ENCODE results near the gene ATF4.

Gene ATF4

DNA sequence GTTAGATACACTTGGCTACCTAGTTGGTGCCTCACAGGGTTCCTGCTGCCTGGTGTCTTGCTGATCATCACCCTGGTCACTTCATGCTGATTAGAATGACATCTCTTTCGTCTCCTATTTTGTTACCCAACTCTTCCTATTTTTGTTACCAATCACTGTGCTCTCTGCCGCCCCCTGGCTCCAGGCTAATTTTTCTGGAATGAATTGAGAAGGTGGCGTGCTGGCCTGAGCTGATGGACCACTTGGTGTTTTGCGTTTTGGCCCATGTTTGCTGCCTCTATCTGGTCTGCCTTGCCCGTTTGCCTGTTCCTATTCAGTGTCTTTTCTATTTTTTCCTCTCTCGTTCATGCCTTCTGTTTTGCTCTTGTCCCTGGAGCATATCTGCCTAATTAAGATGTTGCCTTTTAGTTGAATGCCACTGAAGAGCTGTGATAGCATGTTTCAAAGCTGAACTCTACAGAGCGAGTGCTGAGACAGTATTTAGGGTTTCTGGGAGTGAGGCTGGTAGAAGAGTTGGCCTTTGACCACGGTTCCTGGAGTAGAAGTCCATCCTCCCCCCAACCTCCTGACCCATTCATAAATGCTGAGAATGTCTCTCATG lies 5.9 kb upstream of the ATF4 start:
- Histone ChIP-seq H3K14ac (ENCODE audit: low read length) (no peak overlapping the region), H2BK120ac (ENCODE audit: low read depth, low read length) (no peak overlapping the region), H3K4me1 (ENCODE audit: control insufficient read depth in 2 of 2, insufficient read depth in 1 of 2, low read depth in 1 of 2, low read length in 2 of 2) (peaks cover 5 to 10% of the 10 kb centered on the region in 2 donors), H3K18ac (ENCODE audit: low read length) (no peak overlapping the region), H4K8ac (ENCODE audit: low read depth, low read length) (no peak overlapping the region), H4K91ac (ENCODE audit: low read depth, low read length, poor library complexity) (no peak overlapping the region), H3K9me3 (replicated peaks in 1 of 2; ENCODE audit: control insufficient read depth in 2 of 2, insufficient read depth in 1 of 2, low read depth in 1 of 2, low read length in 2 of 2) (no peaks in the 10 kb centered on the region), H2AFZ (ENCODE audit: low read length) (no peak overlapping the region), H2AK5ac (ENCODE audit: low read depth, low read length) (no peak overlapping the region), H2BK5ac (ENCODE audit: low read length) (no peak overlapping the region), H3K27ac (replicated peaks; ENCODE audit: low read length) (no peak overlapping the region), H3K23ac (ENCODE audit: low read depth, low read length, poor library complexity) (no peak overlapping the region), H3K4me2 (ENCODE audit: insufficient read depth, low read length, poor library complexity, severe bottlenecking) (no peak overlapping the region), H2BK12ac (ENCODE audit: low read length) (no peak overlapping the region), H3K9ac (ENCODE audit: low read depth, low read length, poor library complexity) (no peak overlapping the region), H2BK15ac (ENCODE audit: low read length) (no peak overlapping the region), H3K27me3 (ENCODE audit: control insufficient read depth in 3 of 3, insufficient read depth in 3 of 3, low read depth in 1 of 3, low read length in 3 of 3) (no peaks in the 10 kb centered on the region), H3K4me3 (ENCODE audit: low read length in 2 of 2) (no peak overlapping the region), H3K36me3 (replicated peaks in 1 of 2; ENCODE audit: control insufficient read depth in 2 of 2, insufficient read depth in 2 of 2, low read length in 2 of 2) (peaks cover 43 to 82% of the 10 kb centered on the region in 2 donors), H3K4ac (ENCODE audit: low read length) (no peak overlapping the region), H3K79me1 (ENCODE audit: low read depth, low read length) (peaks cover 6% of the 10 kb centered on the region)
- DNase-seq (ENCODE audit: low spot score) = no peak
- no CpG with 5 or more reads among the region's 8 CpGs for whole genome bisulfite sequencing, 2 donors (ENCODE audit: extremely low coverage in 2 of 2, insufficient read length in 2 of 2, insufficient replicate concordance in 1 of 2)

- H3K79me1 ChIP-seq (ENCODE audit: low read depth, low read length) = peaks cover 6% of the 10 kb centered on the region
These were observed 4.9 kb upstream of the ATF4 start for GRCh38 chr22:39515266-39516050.

GRCh38 chr22:39517470-39517869 lies 2.9 kb upstream of the ATF4 start:
- H4K91ac ChIP-seq (ENCODE audit: low read depth, low read length, poor library complexity) = no peak overlapping the region
- H2BK15ac ChIP-seq (ENCODE audit: low read length) = no peak overlapping the region
- H3K14ac ChIP-seq (ENCODE audit: low read length) = no peak overlapping the region
- no peak overlapping the region for H2BK5ac ChIP-seq (ENCODE audit: low read length)
- H3K23ac ChIP-seq (ENCODE audit: low read depth, low read length, poor library complexity) = no peak overlapping the region
- peaks cover 39 to 68% of the 10 kb centered on the region in 2 donors for H3K36me3 ChIP-seq (replicated peaks in 1 of 2; ENCODE audit: control insufficient read depth in 2 of 2, insufficient read depth in 2 of 2, low read length in 2 of 2)
- H3K27me3 ChIP-seq (ENCODE audit: control insufficient read depth in 3 of 3, insufficient read depth in 3 of 3, low read depth in 1 of 3, low read length in 3 of 3) = no peaks in the 10 kb centered on the region
- no peak overlapping the region for H2BK12ac ChIP-seq (ENCODE audit: low read length)
- H3K18ac ChIP-seq (ENCODE audit: low read length) = no peak overlapping the region
- H3K4ac ChIP-seq (ENCODE audit: low read length) = no peak overlapping the region
- H3K27ac ChIP-seq (replicated peaks; ENCODE audit: low read length) = no peak overlapping the region
- H3K9ac ChIP-seq (ENCODE audit: low read depth, low read length, poor library complexity) = no peak overlapping the region
- no peaks in the 10 kb centered on the region for H3K9me3 ChIP-seq (replicated peaks in 1 of 2; ENCODE audit: control insufficient read depth in 2 of 2, insufficient read depth in 1 of 2, low read depth in 1 of 2, low read length in 2 of 2)
- H3K4me2 ChIP-seq (ENCODE audit: insufficient read depth, low read length, poor library complexity, severe bottlenecking) = no peak overlapping the region
- H3K4me1 ChIP-seq (ENCODE audit: control insufficient read depth in 2 of 2, insufficient read depth in 1 of 2, low read depth in 1 of 2, low read length in 2 of 2) = peaks cover 13 to 19% of the 10 kb centered on the region in 2 donors
- H4K8ac ChIP-seq (ENCODE audit: low read depth, low read length) = no peak overlapping the region
- no peak overlapping the region for H2AK5ac ChIP-seq (ENCODE audit: low read depth, low read length)
- DNase-seq (ENCODE audit: low spot score) = no peak
- peaks cover 5% of the 10 kb centered on the region for H3K79me1 ChIP-seq (ENCODE audit: low read depth, low read length)
- no CpG with 5 or more reads among the region's 3 CpGs for WGBS, 2 donors (ENCODE audit: extremely low coverage in 2 of 2, insufficient read length in 2 of 2, insufficient replicate concordance in 1 of 2)
- no peak overlapping the region for H2BK120ac ChIP-seq (ENCODE audit: low read depth, low read length)
- no peak overlapping the region for H2AFZ ChIP-seq (ENCODE audit: low read length)
- no peak overlapping the region for H3K4me3 ChIP-seq (ENCODE audit: low read length in 2 of 2)

More at GRCh38 chr22:39515266-39516050, 4.9 kb upstream of the ATF4 start:
- Histone ChIP-seq H2BK120ac (ENCODE audit: low read depth, low read length) (no peak overlapping the region), H3K4me1 (ENCODE audit: control insufficient read depth in 2 of 2, insufficient read depth in 1 of 2, low read depth in 1 of 2, low read length in 2 of 2) (peaks cover 5 to 11% of the 10 kb centered on the region in 2 donors), H3K14ac (ENCODE audit: low read length) (no peak overlapping the region), H3K9me3 (replicated peaks in 1 of 2; ENCODE audit: control insufficient read depth in 2 of 2, insufficient read depth in 1 of 2, low read depth in 1 of 2, low read length in 2 of 2) (no peaks in the 10 kb centered on the region), H4K8ac (ENCODE audit: low read depth, low read length) (no peak overlapping the region), H3K27me3 (ENCODE audit: control insufficient read depth in 3 of 3, insufficient read depth in 3 of 3, low read depth in 1 of 3, low read length in 3 of 3) (no peaks in the 10 kb centered on the region), H4K91ac (ENCODE audit: low read depth, low read length, poor library complexity) (no peak overlapping the region), H3K36me3 (replicated peaks in 1 of 2; ENCODE audit: control insufficient read depth in 2 of 2, insufficient read depth in 2 of 2, low read length in 2 of 2) (peaks cover 39 to 72% of the 10 kb centered on the region in 2 donors), H3K27ac (replicated peaks; ENCODE audit: low read length) (no peak overlapping the region), H2BK5ac (ENCODE audit: low read length) (no peak overlapping the region), H2AFZ (ENCODE audit: low read length) (no peak overlapping the region), H2BK12ac (ENCODE audit: low read length) (no peak overlapping the region), H3K4me3 (ENCODE audit: low read length in 2 of 2) (no peak overlapping the region), H2AK5ac (ENCODE audit: low read depth, low read length) (no peak overlapping the region), H3K9ac (ENCODE audit: low read depth, low read length, poor library complexity) (peak overlapping the region; percentile 61), H3K23ac (ENCODE audit: low read depth, low read length, poor library complexity) (no peak overlapping the region), H3K4ac (ENCODE audit: low read length) (no peak overlapping the region), H3K4me2 (ENCODE audit: insufficient read depth, low read length, poor library complexity, severe bottlenecking) (no peak overlapping the region), H3K18ac (ENCODE audit: low read length) (no peak overlapping the region), H2BK15ac (ENCODE audit: low read length) (no peak overlapping the region)
- no peak for DNase-seq (ENCODE audit: low spot score)
- WGBS, 2 donors (ENCODE audit: extremely low coverage in 2 of 2, insufficient read length in 2 of 2, insufficient replicate concordance in 1 of 2) = no CpG with 5 or more reads among the region's 12 CpGs

GRCh38 chr22:39518144-39518786 lies 2.1 kb upstream of the ATF4 start:
- peaks cover 0 to 2% of the 10 kb centered on the region in 2 donors for H3K9me3 ChIP-seq (replicated peaks in 1 of 2; ENCODE audit: control insufficient read depth in 2 of 2, insufficient read depth in 1 of 2, low read depth in 1 of 2, low read length in 2 of 2)
- H3K9ac ChIP-seq (ENCODE audit: low read depth, low read length, poor library complexity) = no peak overlapping the region
- no peak overlapping the region for H2BK12ac ChIP-seq (ENCODE audit: low read length)
- no peak overlapping the region for H3K14ac ChIP-seq (ENCODE audit: low read length)
- no peak overlapping the region for H3K18ac ChIP-seq (ENCODE audit: low read length)
- H2BK120ac ChIP-seq (ENCODE audit: low read depth, low read length) = no peak overlapping the region
- no peak overlapping the region for H2AFZ ChIP-seq (ENCODE audit: low read length)
- no peak overlapping the region for H2BK5ac ChIP-seq (ENCODE audit: low read length)
- H3K27me3 ChIP-seq (ENCODE audit: control insufficient read depth in 3 of 3, insufficient read depth in 3 of 3, low read depth in 1 of 3, low read length in 3 of 3) = no peaks in the 10 kb centered on the region
- H3K23ac ChIP-seq (ENCODE audit: low read depth, low read length, poor library complexity) = no peak overlapping the region
- peaks cover 7% of the 10 kb centered on the region for H3K79me1 ChIP-seq (ENCODE audit: low read depth, low read length)
- H4K91ac ChIP-seq (ENCODE audit: low read depth, low read length, poor library complexity) = no peak overlapping the region
- peak overlapping the region in 1 of 2 donors; percentile 56 for H3K4me3 ChIP-seq (ENCODE audit: low read length in 2 of 2)
- H2BK15ac ChIP-seq (ENCODE audit: low read length) = no peak overlapping the region
- no peak overlapping the region for H3K4me2 ChIP-seq (ENCODE audit: insufficient read depth, low read length, poor library complexity, severe bottlenecking)
- no peak overlapping the region for H2AK5ac ChIP-seq (ENCODE audit: low read depth, low read length)
- H3K4me1 ChIP-seq (ENCODE audit: control insufficient read depth in 2 of 2, insufficient read depth in 1 of 2, low read depth in 1 of 2, low read length in 2 of 2) = peaks cover 19 to 21% of the 10 kb centered on the region in 2 donors
- no peak overlapping the region for H4K8ac ChIP-seq (ENCODE audit: low read depth, low read length)
- H3K27ac ChIP-seq (replicated peaks; ENCODE audit: low read length) = no peak overlapping the region
- no peak for DNase-seq (ENCODE audit: low spot score)
- WGBS, 2 donors (ENCODE audit: extremely low coverage in 2 of 2, insufficient read length in 2 of 2, insufficient replicate concordance in 1 of 2) = no CpG with 5 or more reads among the region's 5 CpGs
- H3K36me3 ChIP-seq (replicated peaks in 1 of 2; ENCODE audit: control insufficient read depth in 2 of 2, insufficient read depth in 2 of 2, low read length in 2 of 2) = peaks cover 46 to 72% of the 10 kb centered on the region in 2 donors
- H3K4ac ChIP-seq (ENCODE audit: low read length) = no peak overlapping the region
